GM18502 (cell line): ENCODE measurements around the gene TIMM23B.
"Not testable (repeated sequence)": the region's sequence is repeated elsewhere in the genome, so short reads cannot be mapped to it uniquely, and the experiment has no call there.

ENCODE experiments used
- ATAC-seq: cut with Tn5 transposase; IDR thresholded peaks from one replicate; pipeline ENCODE4 v1.9.1; 2021; ENCODE audit warnings: mild to moderate bottlenecking; ENCODE audit not compliant: unreplicated experiment, poor library complexity

Gene TIMM23B

GRCh38 chr10:49941447-49942338 is at the start of gene TIMM23B, which contains the start of gene PARG:
Gene TIMM23B (plus strand): TSS chr10:49942053. CDS start chr10:49942195, 142 bp downstream.
Gene PARG (minus strand): TSS chr10:49942027. CDS start chr10:49941725, 302 bp downstream.
- peak; percentile 73 for ATAC-seq

- not testable (repeated sequence) for ATAC-seq
Observed at GRCh38 chr10:49899999-49900398, 41.9 kb upstream of the TIMM23B start.

- ATAC-seq = not testable (repeated sequence)
Observed at GRCh38 chr10:49900406-49900805, 41.4 kb upstream of the TIMM23B start.

- ATAC-seq = not testable (repeated sequence)
Observed at GRCh38 chr10:49903829-49904228, 38.0 kb upstream of the TIMM23B start.

- ATAC-seq = not testable (repeated sequence)
Observed at GRCh38 chr10:49908290-49909080, 33.4 kb upstream of the TIMM23B start.

- ATAC-seq = not testable (repeated sequence)
Observed at GRCh38 chr10:49910295-49910694, 31.6 kb upstream of the TIMM23B start.

- not testable (repeated sequence) for ATAC-seq
Observed at GRCh38 chr10:49916451-49916850, 25.4 kb upstream of the TIMM23B start.

GRCh38 chr10:49917927-49918326 is 23.9 kb upstream of the TIMM23B start:
- ATAC-seq = not testable (repeated sequence)

GRCh38 chr10:49922041-49922440 is 19.8 kb upstream of the TIMM23B start:
- not testable (repeated sequence) for ATAC-seq

- not testable (repeated sequence) for ATAC-seq
Observed at GRCh38 chr10:49923572-49923971, 18.3 kb upstream of the TIMM23B start.

GRCh38 chr10:49931276-49931675 is 10.6 kb upstream of the TIMM23B start:
- ATAC-seq = not testable (repeated sequence)

GRCh38 chr10:49931959-49932728 is 9.7 kb upstream of the TIMM23B start:
- not testable (repeated sequence) for ATAC-seq

GRCh38 chr10:49942339-49942705 is 469 bp downstream of the TIMM23B start:
- ATAC-seq = peak; percentile 25

GRCh38 chr10:49943607-49944006 is 1.8 kb downstream of the TIMM23B start:
- not testable (repeated sequence) for ATAC-seq

GRCh38 chr10:49948142-49948541 is 6.3 kb downstream of the TIMM23B start:
- peak; percentile 83 for ATAC-seq

- not testable (repeated sequence) for ATAC-seq
Observed at GRCh38 chr10:49948737-49949136, 6.9 kb downstream of the TIMM23B start.

GRCh38 chr10:49952006-49952405 is 10.2 kb downstream of the TIMM23B start:
- ATAC-seq = not testable (repeated sequence)

GRCh38 chr10:49953122-49953521 is 11.3 kb downstream of the TIMM23B start:
- not testable (repeated sequence) for ATAC-seq

GRCh38 chr10:49970331-49970857 is 28.5 kb downstream of the TIMM23B start:
- ATAC-seq = not testable (repeated sequence)

- not testable (repeated sequence) for ATAC-seq
Observed at GRCh38 chr10:49971466-49971865, 29.6 kb downstream of the TIMM23B start.
